Liver (tissue), 9 donors: Measurements from ENCODE around the gene CRYBG1. TPM values are rescaled to one million over a fixed set of nuclear protein-coding genes. Genes with fewer than 3 reads are reported as not detected.

Experiments
- DNase-seq: peaks from one replicate; pipeline ENCODE4 v3.0.0-alpha.2; 2017; ENCODE audit warnings: low spot score
- H3K27ac ChIP-seq, 2 donors: one replicate each; pipeline ENCODE4 v1.7.0; 2013; ENCODE audit warnings: inconsistent platforms in 2 of 2, low read length in 2 of 2, control low read depth in 1 of 2, low read depth in 1 of 2, mild to moderate bottlenecking in 1 of 2
- H3K27me3 ChIP-seq, 4 donors: one replicate each; pipeline versions ENCODE4 v1.6.1 to v1.7.0; 2013; ENCODE audit warnings: low read length in 3 of 4, inconsistent platforms in 1 of 4, mild to moderate bottlenecking in 1 of 4, moderate library complexity in 1 of 4; ENCODE audit not compliant: control insufficient read depth in 4 of 4, insufficient read depth in 4 of 4
- H3K36me3 ChIP-seq, 4 donors: one replicate each; pipeline versions ENCODE4 v1.6.1 to v1.7.0; 2013; ENCODE audit warnings: low read length in 3 of 4, mild to moderate bottlenecking in 3 of 4, low read depth in 1 of 4, moderate library complexity in 1 of 4; ENCODE audit not compliant: control insufficient read depth in 4 of 4, insufficient read depth in 3 of 4
- H3K4me1 ChIP-seq, 4 donors: one replicate each; pipeline versions ENCODE4 v1.6.1 to v1.7.0; 2013; ENCODE audit warnings: low read length in 3 of 4, mild to moderate bottlenecking in 3 of 4, moderate library complexity in 1 of 4; ENCODE audit not compliant: control insufficient read depth in 4 of 4, insufficient read depth in 4 of 4
- H3K4me3 ChIP-seq, 3 donors: one replicate each; pipeline versions ENCODE4 v1.6.1 to v1.7.0; 2013; ENCODE audit warnings: low read length in 3 of 3, control low read depth in 1 of 3, low read depth in 1 of 3, mild to moderate bottlenecking in 1 of 3
- H3K9ac ChIP-seq, 2 donors: one replicate each; pipeline ENCODE4 v1.7.0; 2013; ENCODE audit warnings: low read length in 2 of 2, mild to moderate bottlenecking in 2 of 2, moderate library complexity in 2 of 2, control low read depth in 1 of 2, low read depth in 1 of 2
- H3K9me3 ChIP-seq, 4 donors: one replicate each; pipeline versions ENCODE4 v1.6.1 to v1.7.0; 2013; ENCODE audit warnings: low read length in 3 of 4; ENCODE audit not compliant: control insufficient read depth in 4 of 4
- ATF3 ChIP-seq: IDR thresholded peaks from 2 replicates; pipeline ENCODE4 v1.6.1; 2016; ENCODE audit warnings: antibody characterized with exemption
- CTCF ChIP-seq: fragments of 150-350 bp; IDR thresholded peaks from 2 replicates; pipeline ENCODE4 v1.5.1; 2017; ENCODE audit warnings: improper control_type of control experiment, low read depth, low read length; ENCODE audit not compliant: missing input control
- EGR1 ChIP-seq, 2 donors: IDR thresholded peaks; 2 replicates each; pipeline ENCODE4 v1.6.1; 2016 to 2018; ENCODE audit warnings: antibody characterized with exemption in 2 of 2, low read depth in 2 of 2
- FOXA1 ChIP-seq: IDR thresholded peaks from 2 replicates; pipeline ENCODE4 v1.6.1; 2016; ENCODE audit warnings: antibody characterized with exemption
- FOXA2 ChIP-seq: IDR thresholded peaks from 2 replicates; pipeline ENCODE4 v1.6.1; 2016; ENCODE audit warnings: antibody characterized with exemption
- GABPA ChIP-seq, 2 donors: IDR thresholded peaks in 1 of 2; conservative IDR thresholded peaks in 1 of 2; 2 replicates each; pipeline ENCODE4 v1.6.1; 2016; ENCODE audit warnings: antibody characterized with exemption in 2 of 2, mild to moderate bottlenecking in 1 of 2, moderate library complexity in 1 of 2
- HNF4G ChIP-seq: IDR thresholded peaks from 2 replicates; pipeline ENCODE4 v1.6.1; 2016; ENCODE audit warnings: antibody characterized with exemption
- JUND ChIP-seq, 2 donors: IDR thresholded peaks; 2 replicates each; pipeline ENCODE4 v1.6.1; 2016; ENCODE audit warnings: antibody characterized with exemption in 2 of 2
- MAX ChIP-seq: IDR thresholded peaks from 2 replicates; pipeline ENCODE4 v1.6.1; 2016; ENCODE audit warnings: antibody characterized with exemption
- NR2F2 ChIP-seq: IDR thresholded peaks from 2 replicates; pipeline ENCODE4 v1.6.1; 2016; ENCODE audit warnings: antibody characterized with exemption
- RAD21 ChIP-seq, 2 donors: IDR thresholded peaks; 2 replicates each; pipeline ENCODE4 v1.6.1; 2016; ENCODE audit warnings: antibody characterized with exemption in 2 of 2, mild to moderate bottlenecking in 2 of 2
- REST ChIP-seq: IDR thresholded peaks from 2 replicates; pipeline ENCODE4 v1.6.1; 2016; ENCODE audit warnings: antibody characterized with exemption, mild to moderate bottlenecking
- RXRA ChIP-seq, 2 donors: IDR thresholded peaks; 2 replicates each; pipeline ENCODE4 v1.6.1; 2017 to 2018; ENCODE audit warnings: antibody characterized with exemption in 2 of 2, mild to moderate bottlenecking in 1 of 2
- SP1 ChIP-seq: IDR thresholded peaks from 2 replicates; pipeline ENCODE4 v1.6.1; 2018; ENCODE audit warnings: antibody characterized with exemption, mild to moderate bottlenecking
- YY1 ChIP-seq: IDR thresholded peaks from 2 replicates; pipeline ENCODE4 v1.6.1; 2016; ENCODE audit warnings: antibody characterized with exemption, mild to moderate bottlenecking
- ZBTB33 ChIP-seq: IDR thresholded peaks from 2 replicates; pipeline ENCODE4 v1.6.1; 2016; ENCODE audit warnings: antibody characterized with exemption
- WGBS: extraction: QIAGEN DNeasy Blood & Tissue Kit; methylation state at CpG from one replicate; pipeline ENCODE4 v1.1.7; 2013; 5-methylcytosine and 5-hydroxymethylcytosine counted together
- polyA plus RNA-seq, 2 donors: library from polyadenylated mRNA; stranded (reverse) in 1 of 2; unstranded in 1 of 2; fragments of 200-250 nt in 1 of 2; fragments of >200 nt in 1 of 2; fragmentation: Nextera tagmentation in 1 of 2; extraction: Ambion mirVana in 1 of 2; gene quantifications; one replicate each; pipeline versions ENCODE4 v1.2.1 to v1.2.3, GENCODE V29; 2013 to 2015
- total RNA-seq, 2 donors: library from RNA; depleted of rRNA; stranded (reverse); fragments of >200 nt; gene quantifications; one replicate each; pipeline ENCODE4 v1.2.3, GENCODE V29; 2014
- donor health status: healthy.
- donor health status: healthy.
- donor health status: healthy.
- donor health status: healthy.
- donor health status: healthy.

CRYBG1 gene
- total and polyA plus RNA-seq, 4 donors: 2.3 to 8.7 (median 4.0) TPM

- no peak overlapping the region for H3K9ac ChIP-seq
- no peak overlapping the region for H3K4me3 ChIP-seq
- H3K36me3 ChIP-seq: no peaks in the 10 kb centered on the region
- H3K27me3 ChIP-seq: peaks cover 0 to 3% (median 0%) of the 10 kb centered on the region in 4 donors
- DNase-seq: no peak
- H3K9me3 ChIP-seq: no peaks in the 10 kb centered on the region
- TF ChIP-seq ZBTB33 (no peak), CTCF (no peak), HNF4G (no peak), FOXA1 (no peak), RAD21 (IDR thresholded peaks at IDR 0.05) (no peak), YY1 (no peak), MAX (no peak), EGR1 (IDR thresholded peaks at IDR 0.05; ENCODE audit: low read depth in 2 of 2) (no peak), REST (no peak), SP1 (no peak), GABPA (IDR thresholded peaks at IDR 0.05 in 1 of 2, conservative IDR thresholded peaks at IDR 0.05 in 1 of 2) (no peak), ATF3 (no peak), NR2F2 (no peak), FOXA2 (no peak), JUND (IDR thresholded peaks at IDR 0.05) (no peak), RXRA (IDR thresholded peaks at IDR 0.05) (no peak)
- peaks cover 0 to 7% (median 4%) of the 10 kb centered on the region in 4 donors for H3K4me1 ChIP-seq
- no peak overlapping the region for H3K27ac ChIP-seq
These were observed 85.0 kb downstream of the CRYBG1 start for GRCh38 chr6:106445508-106445878.

GRCh38 chr6:106446287-106446885, 85.9 kb downstream of the CRYBG1 start:
- H3K9me3 ChIP-seq: no peaks in the 10 kb centered on the region
- TF ChIP-seq FOXA1 (no peak), JUND (IDR thresholded peaks at IDR 0.05) (no peak), CTCF (peak; percentile 50), SP1 (no peak), RAD21 (IDR thresholded peaks at IDR 0.05) (peak; percentile 72 to 73)
- peaks cover 0 to 3% (median 0%) of the 10 kb centered on the region in 4 donors for H3K27me3 ChIP-seq
- 58% methylated on average over 4 of the region's 4 CpGs for WGBS
- peaks cover 0 to 12% (median 6%) of the 10 kb centered on the region in 4 donors for H3K4me1 ChIP-seq
- no peak overlapping the region for H3K9ac ChIP-seq
- H3K4me3 ChIP-seq: no peak overlapping the region
- no peak overlapping the region for H3K27ac ChIP-seq
- no peak for DNase-seq
- no peaks in the 10 kb centered on the region for H3K36me3 ChIP-seq
